Heart left ventricle (tissue), 13 donors: ENCODE data around the gene DTNA.

Source experiments
- POLR2A ChIP-seq, 2 donors: fragments of 450-650 bp; IDR thresholded peaks; one replicate each; pipeline ENCODE4 v1.6.1; 2017; ENCODE audit warnings: antibody characterized with exemption in 2 of 2, mild to moderate bottlenecking in 2 of 2, moderate library complexity in 2 of 2
- TF ChIP-seq, protein P1 (sequence below), 12 donors: fragments of 200-600 bp; sonication (generic) in 4 of 12; IDR thresholded peaks; one replicate each; pipeline versions ENCODE4 v1.5.0 to v1.8.0; 2018 to 2022; ENCODE audit warnings: antibody characterized with exemption in 12 of 12, mild to moderate bottlenecking in 5 of 12
- donor health status: ischemic (EF 13 %, LVEDD 7.1; RV severe dilation, severe dysfunction).
- donor health status: DM: no; HTN: yes; CAD: no.
- donor health status: DM: no; HTN: no; CAD: no.
- donor health status: ischemic (EF 25% LVEDD 6.9; RV normal size, moderate dysfunction).
- donor health status: ischemic (EF 25% LVEDD 5.7; RV mildly dilated, moderate dysfunction).
- donor health status: ischemic (EF 35%, LVEDD 5.7; RV mildly dilated, moderate dysfunction).
- donor health status: nonischemic (EF 11% LVEDD 7.7; RV severe dilation, severe dysfunction).
- donor health status: DM: yes; HTN: yes; CAD: no.
- donor health status: PGD.
- donor health status: ischemic (EF 29% LVEDD 5.4; RV normal size, mild dysfunction).
- donor health status: nonischemic (EF 23%, LVEDD 6.1; RV moderate dilation, normal function).

- TF ChIP-seq, protein P1, sequence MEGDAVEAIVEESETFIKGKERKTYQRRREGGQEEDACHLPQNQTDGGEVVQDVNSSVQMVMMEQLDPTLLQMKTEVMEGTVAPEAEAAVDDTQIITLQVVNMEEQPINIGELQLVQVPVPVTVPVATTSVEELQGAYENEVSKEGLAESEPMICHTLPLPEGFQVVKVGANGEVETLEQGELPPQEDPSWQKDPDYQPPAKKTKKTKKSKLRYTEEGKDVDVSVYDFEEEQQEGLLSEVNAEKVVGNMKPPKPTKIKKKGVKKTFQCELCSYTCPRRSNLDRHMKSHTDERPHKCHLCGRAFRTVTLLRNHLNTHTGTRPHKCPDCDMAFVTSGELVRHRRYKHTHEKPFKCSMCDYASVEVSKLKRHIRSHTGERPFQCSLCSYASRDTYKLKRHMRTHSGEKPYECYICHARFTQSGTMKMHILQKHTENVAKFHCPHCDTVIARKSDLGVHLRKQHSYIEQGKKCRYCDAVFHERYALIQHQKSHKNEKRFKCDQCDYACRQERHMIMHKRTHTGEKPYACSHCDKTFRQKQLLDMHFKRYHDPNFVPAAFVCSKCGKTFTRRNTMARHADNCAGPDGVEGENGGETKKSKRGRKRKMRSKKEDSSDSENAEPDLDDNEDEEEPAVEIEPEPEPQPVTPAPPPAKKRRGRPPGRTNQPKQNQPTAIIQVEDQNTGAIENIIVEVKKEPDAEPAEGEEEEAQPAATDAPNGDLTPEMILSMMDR (IDR thresholded peaks at IDR 0.05), result no peak
- TF ChIP-seq POLR2A (IDR thresholded peaks at IDR 0.05), result no peak
Observed at GRCh38 chr18:34772887-34773286, 62.8 kb downstream of the DTNA start.
